Keratinocyte (primary cell): ENCODE results near the gene CHAF1A.

Experiments
- EZH2 ChIP-seq: IDR thresholded peaks from one replicate; pipeline ENCODE4 v1.6.1; 2012; ENCODE audit warnings: inconsistent platforms, mild to moderate bottlenecking, low read length, moderate library complexity
- TF ChIP-seq, protein P1 (sequence below), 3 experiments: IDR thresholded peaks in 1 of 3; conservative IDR thresholded peaks in 1 of 3; optimal IDR thresholded peaks in 1 of 3; 2 replicates in 2 of 3; 3 replicates in 1 of 3; pipeline versions ENCODE3 to v1.5.1; 2011; ENCODE audit warnings: low read length in 3 of 3, mild to moderate bottlenecking in 3 of 3, moderate library complexity in 2 of 3, control low read depth in 1 of 3, inconsistent platforms in 1 of 3; ENCODE audit not compliant: insufficient read depth in 2 of 3; ENCODE audit errors: extremely low read depth in 1 of 3

DNA sequence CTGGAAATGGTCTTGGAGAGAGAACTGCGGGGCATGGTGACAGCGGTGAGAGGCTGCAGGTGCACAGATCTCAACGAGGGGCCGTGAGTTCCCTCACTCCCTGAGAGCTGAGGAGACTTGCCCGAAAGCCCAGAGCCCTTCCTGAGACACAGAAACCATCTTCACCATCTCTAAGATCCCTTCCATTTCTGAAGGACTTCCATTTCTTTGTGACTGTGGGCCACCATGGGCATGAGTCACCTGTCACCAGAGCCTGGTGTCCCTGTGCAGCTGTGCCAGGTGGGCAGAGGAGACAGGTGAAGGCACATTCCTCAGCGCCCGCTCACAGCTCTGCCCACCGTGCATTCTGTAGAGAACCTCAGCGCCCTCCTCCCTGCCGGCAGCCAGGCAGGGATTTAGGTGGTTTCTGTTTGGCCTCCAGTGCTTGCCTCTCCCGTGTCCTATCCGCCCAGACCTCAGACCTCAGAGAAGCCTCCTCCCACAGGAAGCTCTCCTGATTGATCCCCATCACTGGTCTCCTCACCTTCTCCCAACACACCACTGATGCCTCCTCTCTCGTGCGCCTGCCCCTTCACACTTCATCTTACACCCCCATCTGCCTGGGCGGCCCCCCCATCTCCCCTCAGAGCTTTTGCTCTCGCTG, 26.3 kb upstream of the CHAF1A start:
- TF ChIP-seq, protein P1, sequence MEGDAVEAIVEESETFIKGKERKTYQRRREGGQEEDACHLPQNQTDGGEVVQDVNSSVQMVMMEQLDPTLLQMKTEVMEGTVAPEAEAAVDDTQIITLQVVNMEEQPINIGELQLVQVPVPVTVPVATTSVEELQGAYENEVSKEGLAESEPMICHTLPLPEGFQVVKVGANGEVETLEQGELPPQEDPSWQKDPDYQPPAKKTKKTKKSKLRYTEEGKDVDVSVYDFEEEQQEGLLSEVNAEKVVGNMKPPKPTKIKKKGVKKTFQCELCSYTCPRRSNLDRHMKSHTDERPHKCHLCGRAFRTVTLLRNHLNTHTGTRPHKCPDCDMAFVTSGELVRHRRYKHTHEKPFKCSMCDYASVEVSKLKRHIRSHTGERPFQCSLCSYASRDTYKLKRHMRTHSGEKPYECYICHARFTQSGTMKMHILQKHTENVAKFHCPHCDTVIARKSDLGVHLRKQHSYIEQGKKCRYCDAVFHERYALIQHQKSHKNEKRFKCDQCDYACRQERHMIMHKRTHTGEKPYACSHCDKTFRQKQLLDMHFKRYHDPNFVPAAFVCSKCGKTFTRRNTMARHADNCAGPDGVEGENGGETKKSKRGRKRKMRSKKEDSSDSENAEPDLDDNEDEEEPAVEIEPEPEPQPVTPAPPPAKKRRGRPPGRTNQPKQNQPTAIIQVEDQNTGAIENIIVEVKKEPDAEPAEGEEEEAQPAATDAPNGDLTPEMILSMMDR (optimal IDR thresholded peaks at IDR 0.05 in 1 of 3, IDR thresholded peaks at IDR 0.05 in 1 of 3, conservative IDR thresholded peaks at IDR 0.05 in 1 of 3; ENCODE audit: extremely low read depth in 1 of 3, insufficient read depth in 2 of 3, low read length in 3 of 3), result no peak
- TF ChIP-seq EZH2, result no peak
